Endodermal cell (in vitro differentiated cells): ENCODE data around the gene CA14. TPM values are rescaled to one million over a fixed set of nuclear protein-coding genes. Genes with fewer than 3 reads are reported as not detected.

Experiments used
- DNase-seq: peaks from one replicate; pipeline ENCODE4 v3.0.0-alpha.2; 2017
- H3K27ac ChIP-seq: 2 replicates; pipeline ENCODE4 v1.5.1; 2013; ENCODE audit warnings: mild to moderate bottlenecking, low read depth, low read length, moderate library complexity
- H3K27me3 ChIP-seq: 2 replicates; pipeline ENCODE4 v1.6.1; 2013; ENCODE audit warnings: mild to moderate bottlenecking, low read length, moderate library complexity; ENCODE audit not compliant: insufficient read depth, control insufficient read depth, poor library complexity, severe bottlenecking
- H3K36me3 ChIP-seq: 2 replicates; pipeline ENCODE4 v1.7.0; 2013; ENCODE audit warnings: mild to moderate bottlenecking, low read length, moderate library complexity; ENCODE audit not compliant: control insufficient read depth, insufficient read depth
- H3K4me1 ChIP-seq: one replicate; pipeline ENCODE4 v1.7.0; 2013; ENCODE audit warnings: low read length; ENCODE audit not compliant: control insufficient read depth, insufficient read depth
- H3K4me3 ChIP-seq: 2 replicates; pipeline ENCODE4 v1.5.1; 2013; ENCODE audit warnings: mild to moderate bottlenecking, low read length, moderate library complexity
- H3K9ac ChIP-seq: 2 replicates; pipeline ENCODE4 v1.6.1; 2013; ENCODE audit warnings: mild to moderate bottlenecking, low read length, moderate library complexity; ENCODE audit not compliant: poor library complexity, severe bottlenecking; ENCODE audit errors: extremely low read depth
- H3K9me3 ChIP-seq: 2 replicates; pipeline ENCODE4 v1.6.1; 2013; ENCODE audit warnings: mild to moderate bottlenecking, low read length, moderate library complexity; ENCODE audit not compliant: control insufficient read depth
- H3K27ac Mint-ChIP-seq: 2 replicates; pipeline ENCODE4 v1.8.0; 2020; ENCODE audit warnings: mixed read lengths
- H3K27me3 Mint-ChIP-seq: 2 replicates; pipeline ENCODE4 v1.8.0; 2021; ENCODE audit warnings: mild to moderate bottlenecking, mixed read lengths; ENCODE audit not compliant: insufficient read depth
- H3K36me3 Mint-ChIP-seq: 2 replicates; pipeline ENCODE4 v1.8.0; 2020; ENCODE audit warnings: low read depth, mixed read lengths
- H3K4me1 Mint-ChIP-seq: 2 replicates; pipeline ENCODE4 v1.8.0; 2020; ENCODE audit warnings: mixed read lengths
- H3K4me3 Mint-ChIP-seq: 2 replicates; pipeline ENCODE4 v1.8.0; 2020; ENCODE audit warnings: mild to moderate bottlenecking, moderate library complexity, mixed read lengths
- H3K9me3 Mint-ChIP-seq: 2 replicates; pipeline ENCODE4 v1.8.0; 2020; ENCODE audit warnings: mild to moderate bottlenecking, mixed read lengths
- CTCF ChIP-seq: fragments of 200-600 bp; sonication (generic); conservative IDR thresholded peaks from 2 replicates; pipeline ENCODE4 v1.5.0; 2021; ENCODE audit warnings: antibody characterized with exemption, mild to moderate bottlenecking
- WGBS, 2 experiments: methylation state at CpG; one replicate each; pipeline versions ENCODE4 v1.1.5 to v1.1.7; 2013; ENCODE audit warnings: missing lambda C conversion rate in 2 of 2, mixed read lengths in 1 of 2; ENCODE audit not compliant: insufficient coverage in 1 of 2, insufficient read length in 1 of 2; 5-methylcytosine and 5-hydroxymethylcytosine counted together
- total RNA-seq, 2 donors: library from RNA; stranded (reverse); fragmentation: NEBNext Ultra II Directional in 1 of 2; extraction: Animal tissue kit (Norgen Biotek cat#: 25700) in 1 of 2; gene quantifications; 2 replicates in 1 of 2; 3 replicates in 1 of 2; pipeline ENCODE4 v1.2.1, GENCODE V29; 2021

The CA14 gene
- total RNA-seq, 2 donors from 2014 or later: 53.3 to 54.0 TPM

- peaks cover 25% of the 10 kb centered on the region for H3K36me3 ChIP-seq
- H3K27me3 Mint-ChIP-seq: no peaks in the 10 kb centered on the region
- H3K4me1 ChIP-seq: peaks cover 9% of the 10 kb centered on the region
- H3K27me3 ChIP-seq: no peaks in the 10 kb centered on the region
- H3K9me3 Mint-ChIP-seq: no peaks in the 10 kb centered on the region
- 0% methylated on average over 17 to 49 of the region's 49 CpGs for WGBS, 2 experiments
- no peak for TF ChIP-seq CTCF
- peaks cover 33% of the 10 kb centered on the region for H3K36me3 Mint-ChIP-seq
- peak within 1 kb of the TSS; percentile 100 for H3K4me3 Mint-ChIP-seq
- H3K27ac ChIP-seq: peak within 1 kb of the TSS; percentile 4
- peaks cover 51% of the 10 kb centered on the region for H3K4me1 Mint-ChIP-seq
- H3K27ac Mint-ChIP-seq: peak within 1 kb of the TSS; percentile 88
- peak; percentile 99 for DNase-seq
- no peaks in the 10 kb centered on the region for H3K9me3 ChIP-seq
- peak within 1 kb of the TSS; percentile 91 for H3K4me3 ChIP-seq
- peak within 1 kb of the TSS; percentile 73 for H3K9ac ChIP-seq
Observed at GRCh38 chr1:150268705-150269403, 11.3 kb downstream of the CA14 start, which contains the start of gene APH1A. APH1A (minus strand) TSS chr1:150269016; CDS start chr1:150268810, 206 bp downstream.

- no peak for TF ChIP-seq CTCF
- H3K9me3 Mint-ChIP-seq: no peaks in the 10 kb centered on the region
- Histone ChIP-seq H3K9me3 (no peaks in the 10 kb centered on the region), H3K9ac (no peak overlapping the region), H3K27me3 (no peaks in the 10 kb centered on the region), H3K36me3 (peaks cover 25% of the 10 kb centered on the region), H3K4me1 (peaks cover 9% of the 10 kb centered on the region), H3K4me3 (peak overlapping the region; percentile 91), H3K27ac (peak overlapping the region; percentile 4)
- H3K27ac Mint-ChIP-seq: peak overlapping the region; percentile 88
- 14 to 50% methylated on average over 1 to 10 of the region's 10 CpGs for WGBS, 2 experiments
- H3K4me3 Mint-ChIP-seq: peak overlapping the region; percentile 100
- H3K4me1 Mint-ChIP-seq: peaks cover 50% of the 10 kb centered on the region
- DNase-seq: no peak
- H3K27me3 Mint-ChIP-seq: no peaks in the 10 kb centered on the region
- peaks cover 31% of the 10 kb centered on the region for H3K36me3 Mint-ChIP-seq
Observed at GRCh38 chr1:150269451-150269850, 11.9 kb downstream of the CA14 start.

GRCh38 chr1:150271291-150271959 lies 13.9 kb downstream of the CA14 start:
- H3K9me3 ChIP-seq: no peaks in the 10 kb centered on the region
- H3K9me3 Mint-ChIP-seq: no peaks in the 10 kb centered on the region
- H3K4me3 Mint-ChIP-seq: no peak overlapping the region
- WGBS, 2 experiments: 92% methylated on average over 7 of the region's 7 CpGs
- peak overlapping the region; percentile 19 for H3K27ac ChIP-seq
- H3K4me3 ChIP-seq: no peak overlapping the region
- H3K4me1 ChIP-seq: peaks cover 9% of the 10 kb centered on the region
- peaks cover 11% of the 10 kb centered on the region for H3K36me3 Mint-ChIP-seq
- H3K9ac ChIP-seq: no peak overlapping the region
- no peak overlapping the region for H3K27ac Mint-ChIP-seq
- no peak for DNase-seq
- no peaks in the 10 kb centered on the region for H3K27me3 Mint-ChIP-seq
- H3K36me3 ChIP-seq: peaks cover 10% of the 10 kb centered on the region
- TF ChIP-seq CTCF: no peak
- H3K27me3 ChIP-seq: no peaks in the 10 kb centered on the region
- H3K4me1 Mint-ChIP-seq: peaks cover 39% of the 10 kb centered on the region
